Ishikawa (cell line): ENCODE measurements around the gene PRR33.

Experiments used
- CEBPB ChIP-seq: IDR thresholded peaks from 2 replicates; pipeline ENCODE4 v1.6.1; 2012
- CREB1 ChIP-seq: IDR thresholded peaks from 2 replicates; pipeline ENCODE4 v1.6.1; 2012; ENCODE audit warnings: low read depth
- EGR1 ChIP-seq: IDR thresholded peaks from 2 replicates; pipeline ENCODE4 v1.6.1; 2012
- EP300 ChIP-seq: IDR thresholded peaks from 2 replicates; pipeline ENCODE4 v1.6.1; 2012; ENCODE audit warnings: borderline replicate concordance
- FOXM1 ChIP-seq: IDR thresholded peaks from 2 replicates; pipeline ENCODE4 v1.6.1; 2012; ENCODE audit warnings: low read depth, borderline replicate concordance
- MAX ChIP-seq: IDR thresholded peaks from 2 replicates; pipeline ENCODE4 v1.6.1; 2012
- NFIC ChIP-seq: IDR thresholded peaks from 2 replicates; pipeline ENCODE4 v1.6.1; 2012
- RAD21 ChIP-seq: IDR thresholded peaks from 2 replicates; pipeline ENCODE4 v1.6.1; 2012; ENCODE audit warnings: low read depth
- REST ChIP-seq: IDR thresholded peaks from 2 replicates; pipeline ENCODE4 v1.6.1; 2012; ENCODE audit warnings: low read depth, mild to moderate bottlenecking
- TAF1 ChIP-seq: IDR thresholded peaks from 2 replicates; pipeline ENCODE4 v1.6.1; 2012; ENCODE audit warnings: low read depth, mild to moderate bottlenecking
- TCF12 ChIP-seq: IDR thresholded peaks from 2 replicates; pipeline ENCODE4 v1.6.1; 2012; ENCODE audit warnings: low read depth
- TEAD4 ChIP-seq: IDR thresholded peaks from 2 replicates; pipeline ENCODE4 v1.6.1; 2012
- USF1 ChIP-seq: IDR thresholded peaks from 2 replicates; pipeline ENCODE4 v1.6.1; 2012
- YY1 ChIP-seq: IDR thresholded peaks from 2 replicates; pipeline ENCODE4 v1.6.1; 2012; ENCODE audit warnings: low read depth
- ZBTB7A ChIP-seq: IDR thresholded peaks from 2 replicates; pipeline ENCODE4 v1.6.1; 2012; ENCODE audit warnings: low read depth

Gene PRR33

DNA sequence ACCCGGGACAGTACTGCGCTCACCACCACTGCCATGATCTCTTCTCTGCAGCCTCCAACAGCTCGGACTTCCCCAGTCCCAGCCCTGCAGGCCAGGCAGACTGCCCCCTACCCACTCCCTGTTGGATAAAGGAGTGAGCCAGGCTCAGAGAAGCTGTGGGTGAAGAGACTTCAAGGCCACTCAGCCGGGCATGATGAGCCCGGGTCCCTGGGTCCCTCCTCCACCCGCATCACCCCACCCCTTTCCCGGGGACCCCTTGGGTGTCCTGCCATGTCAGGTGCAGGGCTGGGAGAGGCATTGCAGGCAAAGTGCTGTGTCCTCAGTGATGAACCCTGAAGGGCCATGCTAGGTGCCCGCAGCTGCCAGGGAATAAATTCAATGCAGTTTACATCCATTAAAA lies 24.3 kb downstream of the PRR33 start:
- TF ChIP-seq CREB1, result no peak
- no peak for TF ChIP-seq USF1
- TF ChIP-seq TAF1, result no peak
- TF ChIP-seq FOXM1, result no peak
- no peak for TF ChIP-seq EGR1
- TF ChIP-seq NFIC, result no peak
- no peak for TF ChIP-seq TCF12
- no peak for TF ChIP-seq EP300
- TF ChIP-seq MAX, result no peak
- no peak for TF ChIP-seq ZBTB7A
- TF ChIP-seq CEBPB, result no peak
- TF ChIP-seq YY1, result no peak
- no peak for TF ChIP-seq TEAD4
- TF ChIP-seq RAD21, result no peak
- TF ChIP-seq REST, result no peak

DNA sequence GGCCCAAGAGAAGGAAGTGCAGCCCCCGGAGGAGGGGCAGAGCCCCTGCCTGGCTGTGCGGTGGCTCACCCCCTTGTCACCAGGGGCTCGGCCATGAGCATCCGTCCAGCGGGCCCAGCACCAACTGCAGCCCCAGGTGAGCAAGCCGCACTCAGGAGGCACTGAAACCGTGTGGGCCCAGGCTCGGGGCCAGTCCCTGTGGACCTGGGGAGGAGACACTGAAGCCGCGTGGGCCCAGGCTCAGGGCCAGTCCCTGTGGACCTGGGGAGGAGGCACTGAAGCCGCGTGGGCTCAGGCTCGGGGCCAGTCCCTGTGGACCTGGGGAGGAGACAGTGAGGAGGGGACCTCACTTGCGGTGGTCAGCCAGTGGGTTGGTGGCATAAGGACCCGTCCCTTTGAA lies 24.9 kb downstream of the PRR33 start:
- TF ChIP-seq CEBPB (no peak), ZBTB7A (no peak), FOXM1 (no peak), RAD21 (no peak), CREB1 (no peak), TAF1 (no peak), EP300 (no peak), TEAD4 (no peak), YY1 (no peak), MAX (no peak), NFIC (no peak), USF1 (no peak), REST (no peak), TCF12 (no peak), EGR1 (no peak)

GRCh38 chr11:1866226-1866625 lies 25.5 kb downstream of the PRR33 start:
- TF ChIP-seq RAD21 (no peak), TAF1 (no peak), EGR1 (no peak), MAX (no peak), FOXM1 (no peak), TEAD4 (no peak), REST (no peak), EP300 (no peak), NFIC (no peak), ZBTB7A (no peak), YY1 (no peak), USF1 (no peak), CREB1 (no peak), TCF12 (no peak), CEBPB (no peak)
